Measurements from ENCODE around the gene PDE5A. TPM values are rescaled to one million over a fixed set of nuclear protein-coding genes. Genes with fewer than 3 reads are reported as not detected.

PDE5A gene
- total and polyA plus RNA-seq, 12 donors, result 1.5 to 17.4 (median 9.9) TPM

GRCh38 chr4:119615068-119615719, 13.4 kb downstream of the PDE5A start:
- intact Hi-C loops (cut with DNase I), result no loop called here
- peak in 1 of 8 donors; percentile 52 for ATAC-seq

DNA sequence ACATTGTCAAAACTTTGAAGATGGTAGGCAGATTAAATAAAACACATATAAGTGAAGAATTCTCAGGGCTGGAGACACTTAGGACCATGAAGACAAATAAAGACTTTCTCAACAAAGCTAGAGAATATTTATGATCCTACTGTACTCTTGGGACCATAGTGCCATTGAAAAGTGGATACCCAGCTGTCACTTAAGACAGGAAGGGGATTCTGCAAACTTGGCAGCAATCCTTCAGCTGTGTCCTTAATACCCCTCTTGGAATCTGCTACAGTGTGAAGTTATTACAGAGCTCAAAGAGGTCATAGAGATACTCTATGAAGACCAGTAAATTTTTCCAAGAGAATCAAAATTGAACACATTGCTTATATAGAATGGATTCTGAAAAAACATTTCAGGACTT, 24.3 kb downstream of the PDE5A start:
- DNase-seq (no peak), ATAC-seq (no peak)
- no peak for TF ChIP-seq CTCF (IDR thresholded peaks at IDR 0.05)
- Histone ChIP-seq H3K4me3 (no peak overlapping the region), H3K27ac (no peak overlapping the region), H3K4me1 (peaks cover 0 to 21% (median 0%) of the 10 kb centered on the region in 9 donors), H3K36me3 (peaks cover 0 to 15% (median 0%) of the 10 kb centered on the region in 9 donors), H3K27me3 (no peaks in the 10 kb centered on the region), H3K9me3 (peaks cover 0 to 8% (median under 1%) of the 10 kb centered on the region in 11 donors)
- intact Hi-C loops (cut with DNase I), result no loop called here

More at GRCh38 chr4:119615068-119615719, 13.4 kb downstream of the PDE5A start:
- no peaks in the 10 kb centered on the region for H3K27me3 ChIP-seq
- no peak overlapping the region for H3K4me3 ChIP-seq
- H3K27ac ChIP-seq, result no peak overlapping the region
- no peak for DNase-seq
- peaks cover 0 to 23% (median 0%) of the 10 kb centered on the region in 9 donors for H3K4me1 ChIP-seq
- TF ChIP-seq CTCF (IDR thresholded peaks at IDR 0.05), result no peak
- peaks cover 0 to 4% (median 0%) of the 10 kb centered on the region in 11 donors for H3K9me3 ChIP-seq
- H3K36me3 ChIP-seq, result no peaks in the 10 kb centered on the region

- no peak for ATAC-seq
- no peak overlapping the region for H3K27ac ChIP-seq
- intact Hi-C loops (cut with DNase I), result no loop called here
- H3K4me1 ChIP-seq, result peaks cover 0 to 29% (median 0%) of the 10 kb centered on the region in 9 donors
- H3K4me3 ChIP-seq, result no peak overlapping the region
- peaks cover 0 to 18% (median 9%) of the 10 kb centered on the region in 11 donors for H3K9me3 ChIP-seq
- no peak for DNase-seq
- WGBS, 2 donors, result 63 to 72% methylated on average over 1 of the region's 1 CpG
- no peak for TF ChIP-seq CTCF (IDR thresholded peaks at IDR 0.05)
- peaks cover 0 to 15% (median 0%) of the 10 kb centered on the region in 9 donors for H3K36me3 ChIP-seq
- H3K27me3 ChIP-seq, result no peaks in the 10 kb centered on the region
These were observed 26.2 kb downstream of the PDE5A start for GRCh38 chr4:119602366-119602765.

GRCh38 chr4:119598521-119598920, 30.1 kb downstream of the PDE5A start:
- intact Hi-C loops (cut with DNase I), result no loop called here
- WGBS, 2 donors, result 83 to 87% methylated on average over 2 of the region's 2 CpGs
- peaks cover 0 to 18% (median 9%) of the 10 kb centered on the region in 11 donors for H3K9me3 ChIP-seq
- no peak overlapping the region for H3K4me3 ChIP-seq
- DNase-seq (no peak), ATAC-seq (no peak)
- peaks cover 0 to 19% (median 0%) of the 10 kb centered on the region in 9 donors for H3K4me1 ChIP-seq
- H3K36me3 ChIP-seq, result peaks cover 0 to 12% (median 0%) of the 10 kb centered on the region in 9 donors
- TF ChIP-seq CTCF (IDR thresholded peaks at IDR 0.05), result no peak
- no peaks in the 10 kb centered on the region for H3K27me3 ChIP-seq
- H3K27ac ChIP-seq, result no peak overlapping the region
